ENCODE measurements around the gene SRGN.
"Not testable (repeated sequence)": the region's sequence is repeated elsewhere in the genome, so short reads cannot be mapped to it uniquely, and the experiment has no call there.

SRGN gene

GRCh38 chr10:69141304-69141703 lies 53.4 kb downstream of the SRGN start:
- DNase-seq (ENCODE audit: low read depth) = no peak

- DNase-seq (ENCODE audit: low read depth) = not testable (repeated sequence)
Observed at GRCh38 chr10:69142074-69142473, 54.2 kb downstream of the SRGN start.

- no peak for DNase-seq (ENCODE audit: low read depth)
Observed at GRCh38 chr10:69142983-69143382, 55.1 kb downstream of the SRGN start.

GRCh38 chr10:69145329-69145728 lies 57.4 kb downstream of the SRGN start:
- no peak for DNase-seq (ENCODE audit: low read depth)

- DNase-seq (ENCODE audit: low read depth) = no peak
Observed at GRCh38 chr10:69145864-69146263, 58.0 kb downstream of the SRGN start.

GRCh38 chr10:69146759-69147158 lies 58.9 kb downstream of the SRGN start:
- no peak for DNase-seq (ENCODE audit: low read depth)

- DNase-seq (ENCODE audit: low read depth) = no peak
Observed at GRCh38 chr10:69151984-69152383, 64.1 kb downstream of the SRGN start.

- no peak for DNase-seq (ENCODE audit: low read depth)
Observed at GRCh38 chr10:69153227-69153626, 65.3 kb downstream of the SRGN start.
